Measurements from ENCODE around the gene STAT3.

- TF ChIP-seq, protein P1, sequence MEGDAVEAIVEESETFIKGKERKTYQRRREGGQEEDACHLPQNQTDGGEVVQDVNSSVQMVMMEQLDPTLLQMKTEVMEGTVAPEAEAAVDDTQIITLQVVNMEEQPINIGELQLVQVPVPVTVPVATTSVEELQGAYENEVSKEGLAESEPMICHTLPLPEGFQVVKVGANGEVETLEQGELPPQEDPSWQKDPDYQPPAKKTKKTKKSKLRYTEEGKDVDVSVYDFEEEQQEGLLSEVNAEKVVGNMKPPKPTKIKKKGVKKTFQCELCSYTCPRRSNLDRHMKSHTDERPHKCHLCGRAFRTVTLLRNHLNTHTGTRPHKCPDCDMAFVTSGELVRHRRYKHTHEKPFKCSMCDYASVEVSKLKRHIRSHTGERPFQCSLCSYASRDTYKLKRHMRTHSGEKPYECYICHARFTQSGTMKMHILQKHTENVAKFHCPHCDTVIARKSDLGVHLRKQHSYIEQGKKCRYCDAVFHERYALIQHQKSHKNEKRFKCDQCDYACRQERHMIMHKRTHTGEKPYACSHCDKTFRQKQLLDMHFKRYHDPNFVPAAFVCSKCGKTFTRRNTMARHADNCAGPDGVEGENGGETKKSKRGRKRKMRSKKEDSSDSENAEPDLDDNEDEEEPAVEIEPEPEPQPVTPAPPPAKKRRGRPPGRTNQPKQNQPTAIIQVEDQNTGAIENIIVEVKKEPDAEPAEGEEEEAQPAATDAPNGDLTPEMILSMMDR (IDR thresholded peaks at IDR 0.05; ENCODE audit: poor library complexity) = no peak
- TF ChIP-seq EZH2phosphoT487 (IDR thresholded peaks at IDR 0.05; ENCODE audit: low read depth, severe bottlenecking, unreplicated experiment) (no peak), EZH2 (IDR thresholded peaks at IDR 0.05; ENCODE audit: borderline replicate concordance) (no peak)
Observed at GRCh38 chr17:42309142-42309541, 79.1 kb downstream of the STAT3 start.

Data from hepatocyte (in vitro differentiated cells).